HG03457 (cell line): ENCODE data around the gene SPRY4.
"Not testable (repeated sequence)": the region's sequence is repeated elsewhere in the genome, so short reads cannot be mapped to it uniquely, and the experiment has no call there.

Source experiments
- ATAC-seq: cut with Tn5 transposase; IDR thresholded peaks from one replicate; pipeline ENCODE4 v1.9.1; 2021; ENCODE audit warnings: moderate number of reproducible peaks; ENCODE audit not compliant: unreplicated experiment

SPRY4 gene

DNA sequence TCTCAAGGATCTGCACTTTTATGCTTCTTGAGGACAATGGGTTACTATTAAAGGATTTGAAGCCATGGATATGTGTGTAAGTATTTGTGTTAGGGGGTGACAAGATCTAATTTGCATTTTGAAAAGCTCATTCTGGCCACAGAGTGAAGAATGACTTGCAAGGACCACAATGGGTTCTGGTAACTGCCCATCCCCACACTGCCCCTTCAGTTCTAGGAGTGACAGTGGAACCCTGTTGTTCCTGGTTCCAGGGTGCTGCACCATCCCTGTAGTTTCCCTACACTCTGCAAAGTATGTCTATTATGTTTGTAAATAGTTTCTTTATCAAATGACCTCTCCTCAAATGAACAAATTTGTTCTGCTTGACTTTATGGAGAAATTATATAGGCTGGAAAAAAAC, 9.7 kb upstream of the SPRY4 start:
- no peak for ATAC-seq

GRCh38 chr5:142333749-142334148, 8.9 kb upstream of the SPRY4 start:
- ATAC-seq = not testable (repeated sequence)

- ATAC-seq = no peak
These were observed 5.6 kb upstream of the SPRY4 start for GRCh38 chr5:142330444-142330843.

GRCh38 chr5:142330026-142330425, 5.2 kb upstream of the SPRY4 start:
- no peak for ATAC-seq

- no peak for ATAC-seq
These were observed 2.5 kb upstream of the SPRY4 start for GRCh38 chr5:142327111-142327842.

DNA sequence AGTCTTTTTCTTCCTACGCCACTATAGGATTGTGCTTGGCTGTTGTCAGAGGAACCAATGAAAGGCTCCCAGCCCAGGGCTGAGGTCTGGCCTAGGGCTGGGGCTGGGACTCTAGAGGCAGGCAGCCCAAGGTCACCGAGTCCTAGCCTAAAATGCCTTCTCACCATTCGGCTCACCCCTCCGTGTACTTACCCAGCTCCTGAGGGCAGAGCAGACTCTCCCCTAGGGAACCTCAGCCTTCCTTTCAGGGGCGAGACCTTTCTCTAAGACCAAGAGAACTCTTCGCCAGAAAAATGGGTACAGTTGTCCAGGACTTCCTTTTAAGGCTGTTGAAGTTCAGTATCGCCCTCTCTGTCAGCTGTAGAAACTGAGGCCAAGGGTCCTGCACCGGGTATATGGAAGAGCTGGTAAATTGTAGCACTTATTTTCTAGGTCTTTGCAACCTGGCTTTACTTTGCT, 1.7 kb upstream of the SPRY4 start:
- ATAC-seq = no peak

DNA sequence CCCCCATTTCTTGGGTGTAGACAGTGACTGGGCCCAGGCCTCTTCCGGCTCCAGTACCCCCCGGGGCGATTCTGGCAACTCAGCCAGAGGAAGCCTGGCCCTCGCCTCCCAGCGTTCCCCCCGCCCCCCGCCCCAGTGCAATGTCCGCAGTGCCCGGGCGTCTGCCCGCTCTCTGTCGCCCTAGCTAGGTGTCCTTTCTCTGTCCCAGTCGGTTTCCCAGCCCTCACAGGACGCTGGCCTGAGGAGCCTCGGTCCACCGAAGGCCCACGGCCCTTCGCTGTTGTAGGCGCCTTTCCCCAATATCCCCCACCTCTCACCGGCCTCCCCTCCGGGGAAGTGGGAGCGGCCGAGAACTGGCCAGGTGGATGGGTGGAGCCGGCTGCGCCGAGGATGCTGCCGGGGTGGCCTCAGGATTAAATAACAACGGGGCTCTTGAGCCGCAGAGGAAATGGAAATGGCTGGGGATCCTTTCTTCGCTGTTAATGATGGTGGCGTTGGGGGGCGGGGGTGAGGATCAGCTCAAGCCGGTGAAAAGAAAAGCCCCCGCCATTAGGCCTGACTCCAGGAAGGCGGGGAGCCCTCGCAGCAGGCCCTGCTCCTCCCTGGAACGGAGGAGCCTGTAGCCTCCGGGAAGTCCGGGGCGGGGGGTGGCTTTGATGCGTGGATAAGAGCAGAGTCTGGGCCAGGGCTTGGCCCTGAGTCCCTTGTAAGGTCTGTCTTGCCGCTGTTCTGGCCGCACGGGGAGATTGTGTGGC, 1.1 kb upstream of the SPRY4 start:
- ATAC-seq = no peak

DNA sequence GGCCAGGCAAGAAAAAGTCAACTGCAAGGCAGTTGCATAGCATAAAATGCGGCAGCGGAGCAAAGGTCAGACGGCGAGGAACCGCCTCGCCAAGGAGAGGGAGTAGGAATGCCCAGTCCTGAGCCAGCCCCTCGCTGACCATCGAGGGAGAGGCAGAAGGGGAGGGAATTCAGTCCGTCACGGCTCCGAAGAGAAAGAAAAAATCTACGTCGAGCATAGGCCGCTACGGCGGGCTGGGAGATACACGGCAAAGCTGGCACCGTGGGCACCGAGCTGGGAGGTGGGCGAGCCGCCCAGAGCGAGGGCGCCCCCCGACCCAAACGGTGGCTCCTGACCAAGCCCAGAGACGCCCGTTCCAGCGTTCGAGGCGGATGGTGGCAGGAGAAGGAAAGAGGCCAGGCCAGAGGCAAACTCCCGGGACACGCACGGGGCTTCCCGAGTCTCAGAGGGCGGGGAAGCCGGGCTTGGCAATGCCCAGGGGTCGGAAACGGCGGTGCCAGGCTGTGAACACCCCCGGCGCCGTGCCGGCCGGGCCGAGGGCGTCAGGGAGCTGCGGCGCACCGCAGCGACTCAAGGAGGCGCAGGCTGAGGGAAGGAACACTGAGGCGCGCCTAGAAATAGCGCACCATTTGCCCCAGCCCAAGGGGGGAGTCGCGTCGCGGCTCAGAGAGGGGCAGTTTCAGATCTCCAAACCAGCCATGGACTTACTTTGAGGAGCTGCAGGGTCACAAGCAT, 518 bp downstream of the SPRY4 start:
- ATAC-seq = peak; percentile 34

DNA sequence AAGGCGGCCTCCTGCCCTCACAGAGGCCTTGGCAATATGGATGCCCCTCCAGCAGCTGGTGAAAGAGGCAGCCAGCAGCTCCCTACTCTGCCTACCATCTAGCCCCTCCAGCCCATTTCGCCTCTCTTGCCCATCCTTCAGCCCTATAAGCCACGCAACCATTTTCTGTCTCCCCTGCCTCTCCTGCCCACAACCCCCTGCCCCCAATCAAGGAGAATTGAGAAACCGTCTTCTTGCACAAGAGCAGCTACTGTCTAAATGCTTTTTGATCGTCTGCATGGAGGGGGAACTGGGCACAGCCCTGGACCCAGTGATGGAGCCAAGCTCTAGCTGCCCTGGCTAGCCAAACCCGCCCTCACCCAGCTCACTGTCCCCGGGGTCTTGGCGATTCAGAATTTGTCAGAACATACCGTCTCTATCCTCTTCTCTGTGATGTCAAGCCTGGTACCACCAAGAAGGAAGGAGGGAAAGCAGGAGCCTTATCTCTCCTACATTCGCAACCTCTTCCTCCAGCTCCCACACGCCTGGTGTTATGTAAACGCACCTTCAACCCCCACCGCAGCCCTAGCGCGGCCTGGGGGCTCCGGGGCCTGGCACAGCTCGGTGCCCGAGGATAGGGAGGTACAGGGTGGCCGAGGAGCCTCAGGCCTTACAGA, 1.2 kb downstream of the SPRY4 start:
- no peak for ATAC-seq

GRCh38 chr5:142322747-142323479, 1.9 kb downstream of the SPRY4 start:
- ATAC-seq = no peak

- no peak for ATAC-seq
These were observed 2.4 kb downstream of the SPRY4 start for GRCh38 chr5:142322403-142322746.

GRCh38 chr5:142320851-142321560, 3.8 kb downstream of the SPRY4 start:
- no peak for ATAC-seq

DNA sequence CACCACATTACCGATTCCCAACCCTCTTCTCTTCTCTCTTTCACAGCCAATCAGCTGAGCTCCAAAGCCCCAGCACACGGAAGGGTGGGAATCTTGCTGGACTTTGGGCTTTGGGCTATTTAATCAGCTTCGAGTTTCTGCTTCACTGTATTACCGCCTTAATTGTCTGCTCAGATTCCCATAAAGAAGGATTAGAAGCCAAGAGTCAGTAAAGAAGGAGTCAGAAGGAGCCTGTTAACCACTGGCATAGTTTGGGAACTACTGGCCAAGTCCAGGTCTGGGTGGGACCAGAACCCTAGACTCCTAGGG, 4.4 kb downstream of the SPRY4 start:
- no peak for ATAC-seq

- ATAC-seq = no peak
These were observed 5.0 kb downstream of the SPRY4 start for GRCh38 chr5:142319560-142320429.

DNA sequence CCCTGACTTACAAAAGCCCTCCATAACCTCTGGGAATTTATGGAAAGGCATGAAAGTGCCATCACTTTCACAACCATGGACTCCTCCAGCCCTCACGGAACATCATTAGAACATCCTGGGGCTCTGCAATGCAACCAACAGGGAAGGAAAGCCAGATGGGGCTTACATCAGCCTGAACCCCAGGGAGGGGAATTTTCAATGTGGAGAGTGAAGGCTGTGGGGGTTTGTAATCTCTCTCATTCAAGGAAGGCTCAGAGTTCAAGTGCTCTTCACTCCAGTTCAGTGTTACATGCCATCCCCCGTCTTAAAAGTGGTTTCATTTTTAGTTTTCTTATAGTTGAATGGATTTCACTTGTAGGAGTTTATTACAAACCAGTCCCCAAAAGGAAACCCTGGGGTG, 5.7 kb downstream of the SPRY4 start:
- no peak for ATAC-seq

DNA sequence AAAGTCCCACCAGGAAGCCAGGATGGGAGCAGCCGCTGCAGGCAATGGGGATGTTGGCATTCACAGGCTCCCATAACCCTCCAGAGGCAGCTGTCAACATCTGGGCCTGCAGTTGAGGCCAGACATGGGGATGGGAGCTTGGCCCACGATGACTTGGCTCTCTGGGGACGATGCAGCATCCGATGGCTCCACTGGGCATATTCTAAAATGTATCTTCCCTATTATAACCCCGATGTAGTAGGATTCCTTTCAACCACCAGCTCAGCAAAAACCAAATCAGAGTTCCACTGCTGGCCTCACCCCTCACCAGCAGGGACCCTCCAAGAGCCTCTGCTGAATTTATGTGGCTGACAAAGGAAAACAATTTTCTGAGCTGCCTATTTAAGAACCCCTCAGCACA, 7.1 kb downstream of the SPRY4 start:
- no peak for ATAC-seq

DNA sequence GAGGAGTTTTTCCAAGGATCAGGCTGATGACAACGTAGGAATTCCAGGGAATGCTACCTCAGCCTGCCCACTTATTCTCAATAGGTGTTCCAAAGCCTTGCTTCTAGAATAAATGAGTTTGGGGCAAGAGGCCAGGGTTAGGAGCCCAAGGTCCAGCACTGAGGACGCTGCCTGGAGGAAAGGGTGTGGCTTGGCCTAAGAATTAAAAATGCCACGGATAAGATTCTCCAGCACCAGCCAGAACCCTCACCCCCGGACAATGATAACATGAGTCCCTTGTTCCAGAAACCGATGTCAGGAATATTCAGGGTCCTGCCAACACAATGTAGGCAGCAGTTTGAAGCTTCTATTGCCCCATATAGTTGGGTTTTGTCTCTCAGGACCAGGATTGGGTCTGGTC, 7.6 kb downstream of the SPRY4 start:
- ATAC-seq = no peak

DNA sequence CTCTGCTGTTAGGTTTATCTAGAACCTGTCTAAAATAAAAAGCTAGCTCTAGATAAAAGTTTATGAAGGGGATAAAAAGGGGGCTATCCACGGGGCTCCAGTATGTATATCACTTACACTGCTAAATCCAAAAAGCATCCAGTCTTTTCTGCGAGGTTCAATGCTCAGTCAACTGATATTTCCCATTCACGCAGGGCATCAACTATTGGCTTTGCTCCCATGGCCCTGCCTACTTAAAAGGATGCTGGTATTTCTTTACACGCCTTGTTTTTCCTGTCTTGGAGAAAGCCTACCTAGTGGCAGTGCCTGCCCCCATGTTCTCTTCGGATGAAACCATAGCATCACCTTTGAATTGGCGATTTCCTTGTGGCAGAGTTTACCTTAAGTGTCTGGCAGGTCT, 8.1 kb downstream of the SPRY4 start:
- no peak for ATAC-seq

DNA sequence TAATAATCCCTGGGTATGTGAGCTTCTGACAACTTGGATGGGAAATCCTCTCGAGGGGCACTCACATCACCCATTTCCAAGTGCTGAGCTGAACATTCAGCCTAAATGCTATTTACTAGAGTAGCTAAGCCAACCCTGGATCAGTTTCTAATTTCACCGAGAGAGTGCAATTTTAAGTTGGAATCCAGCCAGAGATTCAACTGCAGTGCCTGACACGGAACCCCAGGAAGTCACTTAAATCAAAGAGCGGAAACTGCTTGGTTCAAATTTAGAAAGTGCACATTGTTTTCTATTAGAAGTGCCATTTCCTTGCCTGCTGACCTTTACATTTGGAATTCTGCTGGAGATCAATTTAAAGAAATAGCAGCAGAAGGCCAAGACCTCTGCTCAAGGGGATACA, 8.8 kb downstream of the SPRY4 start:
- ATAC-seq = no peak
